ENCODE measurements around the gene TICAM2.

DNA sequence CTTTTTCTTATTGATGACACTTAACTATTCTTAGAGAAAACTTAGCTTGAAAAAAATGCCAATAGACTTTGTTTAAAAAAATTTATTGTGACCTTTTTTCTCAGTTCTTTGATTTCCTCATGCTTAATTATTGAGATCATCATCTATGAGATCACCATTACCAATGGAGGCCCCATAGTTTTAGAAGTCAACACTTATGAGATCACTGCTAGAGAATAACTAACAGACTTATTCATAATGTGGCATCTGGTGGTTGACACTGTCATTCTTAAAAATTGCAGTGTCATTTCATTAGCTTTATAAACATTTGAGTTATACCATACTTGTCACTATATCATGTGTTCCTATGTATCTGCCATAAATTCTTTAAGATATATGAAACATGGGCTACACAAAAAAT is 42.8 kb downstream of the TICAM2 start:
- TF ChIP-seq CTCF (IDR thresholded peaks at IDR 0.05) (no peak), POLR2A (IDR thresholded peaks at IDR 0.05) (no peak), POLR2AphosphoS5 (IDR thresholded peaks at IDR 0.05) (no peak), EP300 (IDR thresholded peaks at IDR 0.05) (no peak)

All from stomach (tissue), 4 donors.